Medulla oblongata (tissue), 1 donor: Measurements from ENCODE around the gene COX6B2.
"Not testable (repeated sequence)": the region's sequence is repeated elsewhere in the genome, so short reads cannot be mapped to it uniquely, and the experiment has no call there.

Experiments
- DNase-seq: peaks from one replicate; pipeline ENCODE4 v3.0.0-alpha.2; 2015; ENCODE audit errors: extremely low spot score

Gene COX6B2, protein sequence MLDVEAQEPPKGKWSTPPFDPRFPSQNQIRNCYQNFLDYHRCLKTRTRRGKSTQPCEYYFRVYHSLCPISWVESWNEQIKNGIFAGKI

DNA sequence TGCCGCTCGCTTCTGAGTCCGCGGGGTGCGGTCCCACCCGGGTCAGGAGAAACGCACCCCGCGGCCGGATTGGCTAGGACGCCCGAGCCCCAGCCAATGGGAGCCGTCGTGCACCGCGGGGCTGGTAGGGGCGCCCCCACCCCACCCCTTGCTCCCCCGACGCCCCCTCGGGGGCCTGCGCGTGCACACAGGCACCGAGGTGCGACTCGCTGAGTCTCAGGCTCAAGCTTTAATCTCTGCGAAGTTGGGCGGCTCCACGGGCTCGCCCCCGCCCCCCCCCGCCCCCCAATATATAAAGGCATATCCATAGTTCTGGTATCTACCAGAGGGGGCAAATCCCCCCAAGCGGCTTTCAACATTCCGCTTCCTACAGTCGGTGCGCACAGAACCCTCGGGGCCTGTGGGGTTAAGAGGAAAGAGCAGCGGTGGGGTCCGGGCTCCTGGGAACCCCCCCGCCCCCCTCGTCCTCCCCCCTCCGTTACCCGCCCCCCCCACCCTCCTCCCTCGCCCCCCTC, at the start of gene COX6B2:
Gene COX6B2, minus strand, starts transcription at position 22 of the 515 bp plus-strand sequence. CDS start 198 bp downstream, outside the sequence.
- no peak for DNase-seq

GRCh38 chr19:55402509-55402908, 48.0 kb upstream of the COX6B2 start:
- DNase-seq, result no peak

GRCh38 chr19:55401390-55401789, 46.9 kb upstream of the COX6B2 start:
- DNase-seq, result not testable (repeated sequence)

DNA sequence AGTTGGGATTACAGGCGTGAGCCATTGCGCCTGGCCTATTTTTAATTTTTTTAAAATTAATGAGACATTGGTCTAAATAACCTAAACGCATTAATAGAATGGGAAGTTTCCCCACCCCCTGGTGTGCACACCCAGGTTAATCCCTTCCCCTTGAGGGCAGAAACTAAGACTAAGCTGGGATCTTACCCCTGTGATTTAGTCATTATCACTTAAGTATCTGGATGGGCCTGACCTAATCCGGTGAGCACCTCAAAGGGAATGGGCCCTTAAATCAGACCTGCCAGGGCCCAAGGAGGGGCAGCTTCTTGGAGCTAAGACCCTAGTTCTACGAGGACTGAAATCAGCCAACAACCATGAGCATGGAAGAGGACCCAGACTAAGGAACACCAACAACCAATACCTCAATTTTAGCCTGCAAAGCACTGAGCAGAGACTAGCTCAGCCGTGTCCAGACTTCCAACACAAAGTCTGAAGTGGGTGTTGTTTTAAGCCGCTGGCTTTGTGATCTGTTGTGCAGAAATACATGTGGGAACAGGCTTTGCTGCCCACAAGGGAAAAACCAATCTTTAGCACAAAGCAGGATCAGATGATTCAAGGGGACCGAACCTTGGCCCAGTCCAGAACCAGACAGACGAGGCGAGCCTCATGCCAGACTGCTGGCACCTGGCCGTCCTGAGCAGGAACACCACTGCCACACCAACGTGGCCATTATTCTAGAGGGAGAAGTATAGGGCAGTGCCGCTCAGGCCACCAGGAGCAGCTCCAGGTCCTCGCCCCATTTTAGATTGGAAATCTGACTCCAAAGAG, 46.0 kb upstream of the COX6B2 start:
- no peak for DNase-seq

DNA sequence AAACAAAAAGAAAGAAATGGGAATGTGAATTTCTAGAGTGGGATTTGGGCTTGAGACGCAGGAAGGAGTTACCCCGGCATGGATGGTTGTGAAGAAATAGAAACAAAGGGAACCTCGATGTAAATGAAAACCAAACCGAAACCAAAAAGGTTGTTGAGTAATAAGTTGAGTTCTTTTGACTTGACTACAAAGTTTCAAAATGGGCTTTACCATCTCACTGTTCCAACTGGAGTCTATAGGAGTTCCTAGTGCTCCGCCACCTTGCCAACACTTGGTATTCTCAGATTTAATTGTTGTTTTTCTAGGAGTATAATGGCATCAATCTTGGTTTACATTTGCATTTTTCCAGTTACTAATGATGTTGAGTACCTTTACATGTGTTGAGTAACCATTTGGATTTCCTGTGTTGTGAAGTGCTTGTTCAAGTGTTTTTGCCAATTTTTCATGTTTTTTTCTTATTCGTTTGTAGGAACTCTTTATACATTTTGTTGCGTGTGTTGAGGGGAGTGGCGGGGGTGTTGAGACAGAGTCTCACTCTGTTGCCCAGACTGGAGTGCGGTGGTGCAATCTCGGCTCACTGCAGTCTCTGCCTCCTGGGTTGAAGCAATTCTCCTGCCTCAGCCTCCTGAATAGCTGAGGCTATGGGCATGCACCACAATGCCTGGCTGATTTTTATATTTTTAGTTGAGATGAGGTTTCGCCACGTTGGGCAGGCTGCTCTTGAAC, 43.8 kb upstream of the COX6B2 start:
- no peak for DNase-seq

DNA sequence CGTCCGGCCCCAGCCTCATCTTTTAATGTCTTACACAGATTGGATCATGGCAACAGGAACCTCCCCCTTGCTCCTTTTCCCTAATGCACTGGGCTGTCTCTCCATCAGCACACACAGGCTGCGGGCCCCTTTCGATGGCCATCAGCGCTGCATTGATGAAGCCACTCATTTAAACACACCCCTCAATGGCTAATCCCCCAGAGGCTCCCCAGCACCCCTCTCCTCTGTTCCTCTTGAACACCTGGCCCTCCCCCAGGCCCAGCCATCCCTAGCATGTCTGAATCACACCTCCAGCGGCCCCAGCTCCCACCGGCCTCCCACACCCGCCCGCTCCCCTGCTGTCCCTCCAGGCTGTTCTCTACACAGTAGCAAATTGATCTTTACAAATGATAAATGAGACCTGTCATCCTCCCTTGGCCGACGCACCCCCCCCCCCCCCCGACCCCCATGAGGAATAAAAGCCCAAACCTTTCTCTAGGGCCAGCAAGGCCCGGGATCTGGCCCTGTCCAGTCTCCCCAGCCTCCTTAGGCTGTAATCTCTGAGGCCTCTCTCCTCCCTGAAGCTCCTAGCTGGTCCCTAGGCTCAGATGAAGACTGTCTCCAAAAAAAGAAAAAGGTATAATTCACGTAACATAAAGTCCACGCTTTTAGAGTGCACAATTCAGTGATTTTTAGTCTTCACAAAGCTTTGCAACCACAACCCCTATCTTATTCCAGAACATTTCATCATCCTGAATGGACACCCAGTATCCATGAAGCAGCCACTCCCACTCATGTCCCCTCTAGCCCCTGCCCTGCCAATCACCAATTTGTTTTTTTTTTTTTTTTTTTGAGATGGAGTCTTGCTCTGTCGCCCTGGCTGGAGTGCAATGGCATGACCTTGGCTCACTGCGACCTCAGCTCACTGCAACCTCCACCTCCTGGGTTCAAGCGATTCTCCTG, 38.6 kb upstream of the COX6B2 start:
- DNase-seq, result no peak

GRCh38 chr19:55391702-55392615, 37.4 kb upstream of the COX6B2 start:
- no peak for DNase-seq

DNA sequence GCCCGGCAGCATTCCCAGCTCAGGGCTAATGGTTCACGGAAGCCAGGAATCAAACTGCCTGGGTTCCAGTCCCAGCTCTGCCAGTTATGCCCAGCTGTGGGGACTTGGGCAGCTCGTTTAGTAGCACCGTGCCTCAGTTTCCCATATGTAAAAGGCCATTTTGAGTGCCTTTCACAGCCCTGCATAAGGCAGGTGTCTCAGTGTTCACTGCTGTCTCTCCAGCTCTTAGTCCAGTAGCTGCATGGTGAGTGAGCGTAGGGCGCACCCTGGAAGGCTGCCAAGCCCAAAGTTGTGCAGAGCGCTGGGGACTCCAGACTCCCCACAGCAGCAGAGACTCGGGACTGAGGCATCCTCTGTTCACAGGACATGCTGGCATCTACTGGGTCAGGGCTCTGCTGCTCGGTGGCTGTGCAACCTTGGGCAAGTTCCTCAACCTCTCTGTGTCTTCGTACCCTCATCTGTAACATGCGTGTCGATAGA, 36.7 kb upstream of the COX6B2 start:
- no peak for DNase-seq

DNA sequence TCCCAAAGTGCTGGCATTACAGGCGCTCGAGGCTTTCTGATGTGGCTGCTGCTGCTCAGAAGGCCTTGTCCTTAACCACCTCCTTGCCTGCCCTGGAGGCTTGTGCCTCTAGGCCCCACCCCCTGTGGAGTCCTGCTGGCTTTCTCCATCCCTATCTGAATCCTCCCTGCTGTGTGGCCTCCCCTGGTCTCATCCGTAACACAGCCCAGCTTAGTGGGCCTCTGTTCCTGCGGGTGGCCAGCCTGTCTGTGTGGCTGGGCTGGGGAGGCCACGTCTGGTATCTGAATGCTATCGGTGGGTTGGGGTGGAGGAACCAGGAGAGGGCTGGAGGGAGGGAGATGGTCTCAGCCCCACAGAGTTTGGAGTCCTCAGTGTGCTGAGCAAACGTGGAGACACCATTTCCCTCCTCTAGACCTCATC, 36.0 kb upstream of the COX6B2 start:
- DNase-seq, result no peak

DNA sequence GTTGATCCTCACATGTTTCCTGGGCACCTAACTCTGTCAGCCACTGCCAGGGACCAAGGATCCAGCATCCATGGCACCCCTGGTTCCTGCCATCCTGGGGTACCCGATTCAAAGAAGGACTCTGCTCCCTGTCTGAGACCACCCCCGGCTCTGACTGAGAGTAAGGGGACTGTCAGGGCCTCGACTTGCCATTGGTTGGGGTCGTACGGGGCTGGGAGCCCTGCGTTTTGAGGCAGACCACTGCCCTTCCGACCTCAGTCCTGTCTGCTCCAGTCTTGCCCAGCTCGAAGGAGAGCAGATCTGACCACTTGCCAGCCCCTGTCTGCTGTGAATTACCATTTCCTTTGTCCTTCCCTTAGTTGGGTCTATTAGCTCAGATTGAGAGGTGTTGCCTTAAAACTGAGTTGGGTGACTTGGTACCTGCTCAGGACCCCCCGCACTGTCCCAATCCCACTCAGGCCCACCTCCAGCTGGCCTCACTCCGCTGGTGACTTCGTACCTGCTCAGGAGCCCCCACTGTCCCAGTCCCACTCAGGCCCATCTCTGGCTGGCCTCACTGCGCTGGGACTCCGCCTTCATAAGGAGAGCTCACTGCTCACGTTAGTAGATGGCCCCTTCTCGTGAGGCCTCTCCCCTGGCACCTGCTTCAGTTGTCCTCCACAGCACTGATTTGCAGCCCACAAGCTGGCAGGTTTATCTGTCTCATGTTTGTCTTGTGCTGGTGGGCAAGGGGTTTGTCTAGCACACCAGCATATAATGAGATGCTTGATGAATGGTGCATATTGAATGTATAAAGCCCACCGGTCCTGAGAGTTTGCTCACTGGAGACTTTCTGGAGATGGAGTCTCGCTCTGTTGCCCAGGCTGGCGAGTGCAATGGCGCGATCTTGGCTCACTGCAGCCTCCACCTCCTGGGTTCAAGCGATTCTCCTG, 35.1 kb upstream of the COX6B2 start:
- DNase-seq, result no peak

DNA sequence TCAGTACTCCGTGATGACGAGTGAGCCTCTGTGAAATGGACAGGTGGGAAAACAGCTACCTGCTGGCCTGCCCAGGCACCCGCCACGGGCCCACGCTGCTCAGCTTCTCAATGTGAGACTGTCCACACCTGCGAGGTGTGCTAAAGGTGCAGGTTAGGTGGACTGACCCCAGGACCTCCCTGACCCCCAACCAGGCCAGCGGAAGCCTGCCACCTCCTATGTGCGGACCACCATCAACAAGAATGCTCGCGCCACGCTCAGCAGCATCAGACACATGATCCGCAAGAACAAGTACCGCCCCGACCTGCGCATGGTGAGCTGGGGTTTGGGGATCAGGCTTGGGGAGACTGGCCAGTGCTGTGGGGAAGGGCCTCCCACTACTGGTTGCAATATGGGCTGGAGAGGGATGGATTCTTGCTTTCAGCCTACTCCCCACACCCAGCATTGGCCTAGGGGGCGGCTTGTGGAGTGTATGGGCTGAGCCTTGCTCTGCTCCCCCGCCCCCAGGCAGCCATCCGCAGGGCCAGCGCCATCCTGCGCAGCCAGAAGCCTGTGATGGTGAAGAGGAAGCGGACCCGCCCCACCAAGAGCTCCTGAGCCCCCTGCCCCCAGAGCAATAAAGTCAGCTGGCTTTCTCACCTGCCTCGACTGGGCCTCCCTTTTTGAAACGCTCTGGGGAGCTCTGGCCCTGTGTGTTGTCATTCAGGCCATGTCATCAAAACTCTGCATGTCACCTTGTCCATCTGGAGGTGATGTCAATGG, 33.4 kb upstream of the COX6B2 start:
- no peak for DNase-seq

DNA sequence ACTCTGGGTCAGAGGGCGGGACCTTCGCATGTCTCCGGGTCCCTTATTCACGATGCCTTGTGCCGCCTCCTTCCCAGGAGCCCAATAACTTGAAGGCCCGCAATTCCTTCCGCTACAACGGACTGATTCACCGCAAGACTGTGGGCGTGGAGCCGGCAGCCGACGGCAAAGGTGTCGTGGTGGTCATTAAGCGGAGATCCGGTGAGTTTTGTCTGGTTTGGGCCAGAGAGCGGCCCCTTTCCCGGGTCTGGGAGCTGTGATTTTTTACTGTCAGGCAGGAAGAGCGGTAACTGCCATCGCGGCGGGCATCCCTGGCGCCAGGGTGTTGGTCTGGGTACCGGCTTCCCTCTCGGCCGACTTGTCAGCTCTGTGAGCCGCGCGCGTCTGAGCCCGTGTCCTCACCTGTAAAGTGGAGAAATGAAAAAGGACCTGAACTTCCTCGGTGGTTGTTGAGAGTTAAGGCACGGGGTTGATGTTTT, 32.0 kb upstream of the COX6B2 start:
- DNase-seq, result no peak

DNA sequence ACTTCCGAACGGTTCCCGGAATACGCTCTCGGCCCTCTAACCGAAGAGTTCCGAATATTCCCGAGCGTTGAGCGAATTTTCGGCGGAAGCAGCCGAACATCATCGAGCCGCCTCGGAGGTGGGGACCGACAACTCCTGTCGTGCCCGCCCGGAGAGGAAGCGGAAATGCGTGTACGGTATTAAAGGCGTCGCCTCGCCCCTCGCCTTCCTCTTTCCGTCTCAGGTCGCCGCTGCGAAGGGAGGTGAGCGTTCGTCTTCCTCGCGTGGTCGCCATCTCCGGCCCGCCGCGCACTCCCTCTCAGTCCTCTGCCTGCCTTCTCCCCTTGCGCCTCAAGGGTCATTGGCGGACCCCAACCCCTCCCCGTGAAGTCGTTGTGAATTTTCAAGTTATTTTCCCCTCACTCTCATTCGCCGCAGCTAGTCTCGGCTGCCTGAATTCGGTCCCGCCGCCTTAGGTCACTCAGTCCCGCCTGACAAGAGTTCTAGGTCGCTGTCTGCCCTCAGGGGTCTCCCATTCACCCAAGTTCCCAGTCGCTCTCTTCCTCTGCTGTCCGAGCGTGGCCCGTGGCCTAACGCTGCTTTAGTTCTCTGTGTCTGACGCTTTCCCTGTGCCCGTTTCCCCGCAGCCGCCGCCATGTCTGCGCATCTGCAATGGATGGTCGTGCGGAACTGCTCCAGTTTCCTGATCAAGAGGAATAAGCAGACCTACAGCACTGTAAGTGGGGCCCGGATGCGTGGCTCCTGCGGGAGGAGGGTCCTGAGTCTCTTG, 31.4 kb upstream of the COX6B2 start, which contains the start of gene RPL28:
Gene RPL28, plus strand, starts transcription at position 209 of the 769 bp plus-strand sequence. Its CDS starts 426 bp downstream, at position 635.
- DNase-seq, result peak; percentile 99

DNA sequence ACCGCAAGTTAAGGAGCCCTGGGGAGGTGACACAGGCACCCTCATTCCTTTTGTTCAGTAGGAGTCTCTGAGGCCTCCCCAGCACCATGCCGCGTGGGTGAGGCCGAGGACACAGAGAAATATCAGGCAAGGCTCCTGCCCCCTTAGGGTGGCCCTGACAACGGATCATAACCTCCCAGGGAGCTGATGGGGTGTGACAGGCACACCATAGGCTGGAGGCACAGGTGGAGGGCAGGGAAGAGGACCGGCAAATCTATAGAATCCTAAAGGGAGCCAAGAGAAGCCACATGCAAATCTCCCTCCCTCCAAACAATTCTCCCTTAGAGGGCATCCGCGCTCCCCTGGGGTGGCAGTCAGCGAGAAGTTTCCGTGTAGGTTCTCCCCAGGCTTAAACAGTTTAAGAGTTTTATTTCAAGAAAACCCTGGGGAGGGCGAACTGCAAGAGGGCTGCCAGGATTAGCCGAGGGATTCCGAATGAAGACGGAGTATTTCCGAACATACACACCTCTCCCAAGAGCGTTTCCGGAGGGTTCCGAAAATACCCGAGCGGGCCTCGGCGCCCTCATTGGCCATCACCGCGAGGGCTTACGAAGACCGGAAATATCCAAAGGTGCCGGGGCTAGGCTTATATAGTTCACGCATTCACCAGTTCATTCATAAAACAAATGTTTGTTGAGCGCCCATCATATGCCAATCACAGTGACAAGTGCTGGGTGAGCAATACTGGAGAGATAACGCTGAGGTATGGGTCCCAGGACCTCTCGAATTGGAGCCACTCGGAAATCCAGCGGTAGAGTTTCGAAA, 30.6 kb upstream of the COX6B2 start:
- DNase-seq, result peak; percentile 98

DNA sequence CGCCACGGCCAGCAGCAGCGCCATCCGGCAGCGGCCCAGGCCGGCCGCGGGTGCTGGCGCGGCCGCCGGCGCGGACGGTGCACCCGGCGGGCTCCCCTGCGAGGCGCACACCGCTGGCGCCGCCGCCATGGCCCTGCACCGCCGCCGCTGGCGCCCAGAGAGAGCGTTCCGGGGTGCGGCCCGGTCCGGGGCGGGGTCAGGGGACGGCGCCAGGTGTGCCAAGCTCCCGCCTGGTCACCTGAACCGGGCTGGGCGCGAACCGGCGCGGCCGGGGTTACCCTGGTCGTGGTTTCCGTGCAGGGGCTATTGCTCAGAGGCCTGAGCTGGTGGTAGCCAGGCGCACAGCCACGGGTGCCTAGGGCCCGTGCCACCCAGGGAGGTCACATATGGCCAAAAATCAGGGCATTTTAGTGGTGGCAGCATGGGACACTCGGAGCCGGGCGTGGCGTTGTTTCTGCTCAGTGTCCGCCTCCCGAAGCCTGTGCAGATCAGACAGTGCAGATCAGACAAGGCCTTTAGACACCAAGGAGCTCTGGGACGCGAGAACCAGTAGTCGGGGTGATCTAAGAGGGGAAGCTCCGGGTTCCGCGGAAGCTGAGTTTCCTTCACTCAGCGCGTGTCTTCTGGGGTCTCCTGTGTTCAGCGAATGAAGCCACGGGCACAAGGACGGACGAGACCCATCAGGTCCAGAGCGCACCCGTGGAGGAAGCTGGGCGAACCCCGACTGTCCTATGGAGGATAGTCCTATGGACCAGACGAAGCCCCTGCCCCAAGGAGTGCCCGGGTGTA, 29.8 kb upstream of the COX6B2 start, which contains the start of gene TMEM238:
Gene TMEM238, minus strand, starts transcription at position 162 of the 789 bp plus-strand sequence. Its CDS starts 33 bp downstream, at position 129.
- DNase-seq, result peak; percentile 19
